B cell (primary cell): Measurements from ENCODE around the gene FBXW4. TPM values are rescaled to one million over a fixed set of nuclear protein-coding genes. Genes with fewer than 3 reads are reported as not detected.
A peak's percentile ranks its signal among the peaks of the same experiment; 100 is the strongest.

Source experiments
- ATAC-seq: fragments of 200-7000 bp; cut with Tn5 transposase; one replicate; pipeline ENCODE4 v1.10.0; 2021; ENCODE audit warnings: low read depth, mild to moderate bottlenecking, moderate number of reproducible peaks, moderate library complexity
- CTCF ChIA-PET: fragments of 350-600 bp; sonication (Branson Sonifier 250); formaldehyde crosslinking; loops from one replicate; lab custom pipeline; 2021; ENCODE audit warnings: antibody characterized with exemption, inconsistent platforms; lab: Charles Lee
- POLR2A ChIA-PET: fragments of 350-600 bp; sonication (Branson Sonifier 250); formaldehyde crosslinking; loops from one replicate; lab custom pipeline; 2021; ENCODE audit warnings: antibody characterized with exemption; lab: Charles Lee
- DNase-seq: peaks from one replicate; pipeline ENCODE4 v3.0.0; 2013
- H2AFZ ChIP-seq: 2 replicates; pipeline ENCODE4 v1.6.1; 2012; ENCODE audit warnings: mild to moderate bottlenecking, low read depth, low read length; ENCODE audit not compliant: insufficient read depth, poor library complexity, severe bottlenecking
- H3K27ac ChIP-seq, 2 donors: 1 replicate in 1 of 2; 2 replicates in 1 of 2; pipeline ENCODE4 v1.5.1; 2012 to 2013; ENCODE audit warnings: low read length in 2 of 2, mild to moderate bottlenecking in 2 of 2, moderate library complexity in 1 of 2
- H3K27me3 ChIP-seq, 4 experiments: fragments of 200-600 bp in 1 of 4; sonication (generic) in 1 of 4; replicated peaks in 1 of 4; 1 replicate in 2 of 4; 2 replicates in 2 of 4; pipeline versions ENCODE4 v1.6.1 to v1.7.0; 2013 to 2016; ENCODE audit warnings: low read length in 3 of 4, mild to moderate bottlenecking in 2 of 4, mixed read lengths in 1 of 4, moderate library complexity in 1 of 4; ENCODE audit not compliant: insufficient read depth in 4 of 4, control insufficient read depth in 3 of 4; ENCODE audit errors: control extremely low read depth in 1 of 4
- H3K36me3 ChIP-seq, 2 experiments: replicated peaks in 1 of 2; 1 replicate in 1 of 2; 2 replicates in 1 of 2; pipeline versions ENCODE4 v1.6.1 to v1.7.1; 2013; ENCODE audit warnings: low read length in 1 of 2; ENCODE audit not compliant: insufficient read depth in 2 of 2, control insufficient read depth in 1 of 2; ENCODE audit errors: control extremely low read depth in 1 of 2, extremely low read depth in 1 of 2
- H3K4me1 ChIP-seq, 2 donors: fragments of 200-600 bp in 1 of 2; sonication (generic) in 1 of 2; 1 replicate in 1 of 2; 2 replicates in 1 of 2; pipeline versions ENCODE4 v1.5.1 to v1.6.1; 2013 to 2017; ENCODE audit warnings: low read length in 2 of 2; ENCODE audit not compliant: control insufficient read depth in 2 of 2, insufficient read depth in 2 of 2
- H3K4me2 ChIP-seq: replicated peaks from 2 replicates; pipeline ENCODE3; 2012; ENCODE audit warnings: mild to moderate bottlenecking, low read depth, low read length; ENCODE audit not compliant: poor library complexity, severe bottlenecking
- H3K4me3 ChIP-seq, 5 experiments: fragments of 200-600 bp in 1 of 5; sonication (generic) in 1 of 5; 1 replicate in 3 of 5; 2 replicates in 2 of 5; pipeline versions ENCODE4 v1.5.1 to v1.7.0; 2011 to 2016; ENCODE audit warnings: low read length in 4 of 5, mild to moderate bottlenecking in 4 of 5, low read depth in 2 of 5, control low read depth in 1 of 5, moderate library complexity in 1 of 5; ENCODE audit not compliant: insufficient read depth in 1 of 5; ENCODE audit errors: control extremely low read depth in 1 of 5, extremely low read depth in 1 of 5
- H3K79me2 ChIP-seq: fragments of 200-600 bp; sonication (generic); one replicate; pipeline ENCODE4 v1.6.0; 2016; ENCODE audit warnings: low read length; ENCODE audit not compliant: control insufficient read depth, insufficient read depth
- H3K9ac ChIP-seq: fragments of 200-600 bp; sonication (generic); 2 replicates; pipeline ENCODE4 v1.6.1; 2017; ENCODE audit warnings: mild to moderate bottlenecking, low read length, moderate library complexity
- H3K9me3 ChIP-seq, 3 donors: one replicate each; pipeline versions ENCODE4 v1.6.1 to v1.7.1; 2013; ENCODE audit warnings: low read length in 2 of 3; ENCODE audit not compliant: control insufficient read depth in 2 of 3, insufficient read depth in 1 of 3; ENCODE audit errors: control extremely low read depth in 1 of 3
- H4K20me1 ChIP-seq: 2 replicates; pipeline ENCODE4 v1.6.0; 2012; ENCODE audit warnings: mild to moderate bottlenecking, low read length; ENCODE audit not compliant: insufficient read depth, control insufficient read depth, poor library complexity, severe bottlenecking
- H3K27ac Mint-ChIP-seq: one replicate; pipeline ENCODE4 v1.8.0; 2021; ENCODE audit warnings: mixed read lengths
- H3K27me3 Mint-ChIP-seq: one replicate; pipeline ENCODE4 v1.8.0; 2021; ENCODE audit warnings: mixed read lengths
- H3K4me1 Mint-ChIP-seq: one replicate; pipeline ENCODE4 v1.8.0; 2021; ENCODE audit warnings: mixed read lengths
- H3K4me3 Mint-ChIP-seq: one replicate; pipeline ENCODE4 v1.8.0; 2021; ENCODE audit warnings: mixed read lengths
- H3K9me3 Mint-ChIP-seq: one replicate; pipeline ENCODE4 v1.8.0; 2022; ENCODE audit warnings: mixed read lengths; ENCODE audit not compliant: insufficient read depth
- CTCF ChIP-seq: fragments of 200-600 bp; IDR thresholded peaks from one replicate; pipeline ENCODE4 v1.8.0; 2022; ENCODE audit warnings: antibody characterized with exemption, mild to moderate bottlenecking
- EZH2 ChIP-seq: IDR thresholded peaks from 2 replicates; pipeline ENCODE4 v1.6.1; 2012; ENCODE audit warnings: borderline replicate concordance, low read depth, mild to moderate bottlenecking, moderate library complexity, low read length; ENCODE audit not compliant: insufficient read depth, poor library complexity, severe bottlenecking
- WGBS: methylation state at CpG from one replicate; pipeline ENCODE4 v1.1.5; 2013; ENCODE audit warnings: missing lambda C conversion rate; ENCODE audit not compliant: insufficient coverage; 5-methylcytosine and 5-hydroxymethylcytosine counted together
- intact Hi-C: fragments of 100-400 bp; cut with micrococcal nuclease; formaldehyde crosslinking; loops from one replicate; pipeline ENCODE4 v1.10.0; 2022
- polyA plus RNA-seq: library from polyadenylated mRNA; depleted of rRNA; stranded (reverse); fragments of >200 nt; gene quantifications from 2 replicates; pipeline ENCODE4 v1.2.3, GENCODE V29; 2012
- total RNA-seq, 2 donors: library from RNA; stranded (reverse); fragments of 120-200 nt in 1 of 2; gene quantifications; 1 replicate in 1 of 2; 2 replicates in 1 of 2; pipeline versions ENCODE4 v1.2.3 to v1.2.4, GENCODE V29; 2013 to 2022

Gene FBXW4
- total and polyA plus RNA-seq, 2 donors (not counting 1 experiment from before 2014, with no cell fraction given) = 72.9 to 99.6 TPM

DNA sequence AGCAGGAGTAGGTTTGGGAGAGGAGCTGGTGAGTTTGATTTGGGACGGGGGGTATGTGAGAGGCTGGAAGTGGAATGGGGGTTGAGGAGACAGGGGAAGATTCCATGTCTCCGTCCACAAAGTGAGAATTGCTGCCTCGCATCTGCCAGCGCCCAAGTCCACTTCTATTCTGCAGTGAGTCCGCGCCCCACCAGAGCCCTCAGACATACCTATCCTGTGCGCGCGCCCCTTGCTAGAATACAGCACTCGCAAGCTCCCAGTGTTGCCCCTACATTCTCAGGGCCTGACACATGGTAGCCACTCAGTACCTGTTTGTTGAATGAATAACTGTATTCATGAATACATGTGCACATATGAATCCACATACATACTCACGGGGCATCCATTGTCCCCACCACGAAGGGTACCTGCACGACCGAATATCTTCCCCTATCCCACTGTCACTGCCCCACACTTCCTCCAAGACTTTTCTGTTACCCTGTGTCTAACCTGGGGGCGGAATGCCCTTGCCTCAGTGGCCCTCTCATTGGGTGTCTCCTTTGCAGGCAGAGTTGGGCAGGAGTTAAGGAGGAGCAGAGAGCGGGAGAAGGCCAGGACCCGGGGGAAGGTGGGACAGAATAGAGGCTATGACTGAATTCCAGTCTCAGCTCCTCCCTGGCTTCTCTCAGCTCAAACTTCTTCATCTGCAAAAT is 126.8 kb downstream of the FBXW4 start:
- WGBS = 79% methylated on average over 7 of the region's 17 CpGs
- H3K4me3 Mint-ChIP-seq = peak overlapping the region; percentile 86
- H3K9me3 ChIP-seq = peaks cover 0 to 17% (median 0%) of the 10 kb centered on the region in 3 donors
- H3K4me3 ChIP-seq = no peak overlapping the region
- H3K9me3 Mint-ChIP-seq = no peaks in the 10 kb centered on the region
- peaks cover 17% of the 10 kb centered on the region for H3K4me1 Mint-ChIP-seq
- ATAC-seq (no peak), DNase-seq (no peak)
- H3K27ac ChIP-seq = no peak overlapping the region
- H3K4me1 ChIP-seq = peaks cover 21 to 28% of the 10 kb centered on the region in 2 donors
- H3K27ac Mint-ChIP-seq = no peak overlapping the region
- no peak overlapping the region for H2AFZ ChIP-seq
- no peaks in the 10 kb centered on the region for H3K36me3 ChIP-seq
- no peaks in the 10 kb centered on the region for H3K79me2 ChIP-seq
- intact Hi-C loops = no loop called here
- no peaks in the 10 kb centered on the region for H4K20me1 ChIP-seq
- H3K27me3 ChIP-seq = peaks cover 0 to 51% (median 35%) of the 10 kb centered on the region in 4 experiments
- POLR2A ChIA-PET = no interaction called here
- H3K4me2 ChIP-seq = no peak overlapping the region
- H3K9ac ChIP-seq = no peak overlapping the region
- CTCF ChIA-PET = interaction anchor here (0.6 to 3.5 kb wide), 3 partner anchors 12 to 354 kb away, joined by 3 to 44 read pairs (median 11); no protein-coding TSS in a partner anchor
- TF ChIP-seq CTCF (no peak), EZH2 (no peak)
- peaks cover 54% of the 10 kb centered on the region for H3K27me3 Mint-ChIP-seq
